ENCODE results near the gene GKN2.

GKN2 gene

GRCh38 chr2:68909793-68910674, 42.7 kb downstream of the GKN2 start:
- TF ChIP-seq CTCF (conservative IDR thresholded peaks at IDR 0.05; ENCODE audit: low read depth, low read length), result peak; percentile 99
- peak; percentile 86 for DNase-seq (ENCODE audit: low read depth)
- no peak overlapping the region for H3K4me3 ChIP-seq (ENCODE audit: low read depth, low read length)

GRCh38 chr2:68908392-68908970, 44.2 kb downstream of the GKN2 start:
- no peak for TF ChIP-seq CTCF (conservative IDR thresholded peaks at IDR 0.05; ENCODE audit: low read depth, low read length)
- no peak overlapping the region for H3K4me3 ChIP-seq (ENCODE audit: low read depth, low read length)
- peak; percentile 69 for DNase-seq (ENCODE audit: low read depth)

GRCh38 chr2:68907920-68908253, 44.8 kb downstream of the GKN2 start:
- no peak overlapping the region for H3K4me3 ChIP-seq (ENCODE audit: low read depth, low read length)
- TF ChIP-seq CTCF (conservative IDR thresholded peaks at IDR 0.05; ENCODE audit: low read depth, low read length), result no peak
- DNase-seq (ENCODE audit: low read depth), result no peak

- no peak for DNase-seq (ENCODE audit: low read depth)
- H3K4me3 ChIP-seq (ENCODE audit: low read depth, low read length), result no peak overlapping the region
- TF ChIP-seq CTCF (conservative IDR thresholded peaks at IDR 0.05; ENCODE audit: low read depth, low read length), result no peak
These were observed 45.3 kb downstream of the GKN2 start for GRCh38 chr2:68907232-68907919.

GRCh38 chr2:68906716-68907115, 46.0 kb downstream of the GKN2 start:
- no peak for DNase-seq (ENCODE audit: low read depth)
- TF ChIP-seq CTCF (conservative IDR thresholded peaks at IDR 0.05; ENCODE audit: low read depth, low read length), result no peak
- H3K4me3 ChIP-seq (ENCODE audit: low read depth, low read length), result no peak overlapping the region

- DNase-seq (ENCODE audit: low read depth), result no peak
- no peak for TF ChIP-seq CTCF (conservative IDR thresholded peaks at IDR 0.05; ENCODE audit: low read depth, low read length)
- no peak overlapping the region for H3K4me3 ChIP-seq (ENCODE audit: low read depth, low read length)
These were observed 47.6 kb downstream of the GKN2 start for GRCh38 chr2:68905116-68905515.
